ENCODE results near the gene TNFSF8. TPM values are rescaled to one million over a fixed set of nuclear protein-coding genes. Genes with fewer than 3 reads are reported as not detected.

TNFSF8 gene
- total and polyA plus RNA-seq, 11 donors, result 0.25 to 4.9 (median 0.74) TPM; not detected in 1

DNA sequence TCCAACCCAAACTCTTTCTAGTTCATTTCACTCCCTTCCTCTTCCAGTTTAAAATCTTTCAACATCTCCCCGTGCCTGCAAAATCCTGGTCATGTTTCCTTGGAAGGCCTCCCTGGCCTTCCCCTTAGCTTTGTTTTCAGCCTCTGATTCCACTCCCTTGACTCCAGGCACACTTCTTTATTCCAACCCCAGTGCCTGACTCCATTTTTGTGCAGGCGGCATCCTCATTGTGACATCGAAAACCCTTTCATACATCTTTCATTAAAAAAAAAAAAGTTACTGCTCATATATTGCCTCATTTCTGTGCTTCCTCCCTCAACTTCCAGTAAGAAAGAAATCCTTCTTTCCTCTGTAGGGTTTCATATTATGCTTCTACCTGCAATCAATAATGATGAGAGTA lies 7.1 kb upstream of the TNFSF8 start:
- ATAC-seq (no peak), DNase-seq (no peak)
- 74 to 88% (median 82%) methylated on average over 3 of the region's 3 CpGs for WGBS, 4 donors

DNA sequence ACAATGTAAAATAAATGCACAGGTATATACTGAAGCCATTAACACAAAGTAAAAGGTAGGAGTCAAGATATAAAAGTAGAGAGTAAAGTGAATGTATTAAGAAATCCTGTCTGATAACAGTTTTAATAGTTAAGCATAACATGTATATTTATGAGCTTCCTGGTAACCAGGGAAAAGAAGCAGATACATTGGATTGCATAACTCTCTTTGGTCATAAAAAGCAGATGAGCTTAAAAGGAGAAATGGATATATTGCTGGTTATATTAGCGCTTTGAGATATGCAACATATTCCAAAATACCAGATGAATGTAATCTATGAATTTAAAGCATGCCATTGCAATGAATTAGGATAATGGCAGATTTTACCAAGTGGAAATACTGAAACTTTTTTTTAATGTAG lies 6.2 kb upstream of the TNFSF8 start:
- no peak overlapping the region for H3K4me3 ChIP-seq
- H3K9me3 ChIP-seq, result peaks cover 0 to 2% (median 0%) of the 10 kb centered on the region in 12 donors
- ATAC-seq (no peak), DNase-seq (no peak)
- peaks cover 0 to 6% (median 0%) of the 10 kb centered on the region in 9 donors for H3K27me3 ChIP-seq
- TF ChIP-seq POLR2A (IDR thresholded peaks at IDR 0.05), result no peak
- TF ChIP-seq, protein P1, sequence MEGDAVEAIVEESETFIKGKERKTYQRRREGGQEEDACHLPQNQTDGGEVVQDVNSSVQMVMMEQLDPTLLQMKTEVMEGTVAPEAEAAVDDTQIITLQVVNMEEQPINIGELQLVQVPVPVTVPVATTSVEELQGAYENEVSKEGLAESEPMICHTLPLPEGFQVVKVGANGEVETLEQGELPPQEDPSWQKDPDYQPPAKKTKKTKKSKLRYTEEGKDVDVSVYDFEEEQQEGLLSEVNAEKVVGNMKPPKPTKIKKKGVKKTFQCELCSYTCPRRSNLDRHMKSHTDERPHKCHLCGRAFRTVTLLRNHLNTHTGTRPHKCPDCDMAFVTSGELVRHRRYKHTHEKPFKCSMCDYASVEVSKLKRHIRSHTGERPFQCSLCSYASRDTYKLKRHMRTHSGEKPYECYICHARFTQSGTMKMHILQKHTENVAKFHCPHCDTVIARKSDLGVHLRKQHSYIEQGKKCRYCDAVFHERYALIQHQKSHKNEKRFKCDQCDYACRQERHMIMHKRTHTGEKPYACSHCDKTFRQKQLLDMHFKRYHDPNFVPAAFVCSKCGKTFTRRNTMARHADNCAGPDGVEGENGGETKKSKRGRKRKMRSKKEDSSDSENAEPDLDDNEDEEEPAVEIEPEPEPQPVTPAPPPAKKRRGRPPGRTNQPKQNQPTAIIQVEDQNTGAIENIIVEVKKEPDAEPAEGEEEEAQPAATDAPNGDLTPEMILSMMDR (IDR thresholded peaks at IDR 0.05), result no peak
- H3K4me1 ChIP-seq, result peaks cover 0 to 25% (median 0%) of the 10 kb centered on the region in 12 donors
- H3K27ac ChIP-seq, result no peak overlapping the region
- H3K36me3 ChIP-seq, result no peaks in the 10 kb centered on the region
- 84 to 97% (median 88%) methylated on average over 1 of the region's 1 CpG for WGBS, 4 donors
- intact Hi-C loops (cut with DNase I), result no loop called here

More for the DNA sequence above, 7.1 kb upstream of the TNFSF8 start:
- H3K27ac ChIP-seq, result no peak overlapping the region
- H3K36me3 ChIP-seq, result no peaks in the 10 kb centered on the region
- no peak for TF ChIP-seq POLR2A (IDR thresholded peaks at IDR 0.05)
- TF ChIP-seq, protein P1 (IDR thresholded peaks at IDR 0.05), result no peak
- H3K4me1 ChIP-seq, result peaks cover 0 to 25% (median 0%) of the 10 kb centered on the region in 12 donors
- H3K4me3 ChIP-seq, result no peak overlapping the region
- no peaks in the 10 kb centered on the region for H3K27me3 ChIP-seq
- intact Hi-C loops (cut with DNase I), result no loop called here
- H3K9me3 ChIP-seq, result peaks cover 0 to 2% (median 0%) of the 10 kb centered on the region in 12 donors

DNA sequence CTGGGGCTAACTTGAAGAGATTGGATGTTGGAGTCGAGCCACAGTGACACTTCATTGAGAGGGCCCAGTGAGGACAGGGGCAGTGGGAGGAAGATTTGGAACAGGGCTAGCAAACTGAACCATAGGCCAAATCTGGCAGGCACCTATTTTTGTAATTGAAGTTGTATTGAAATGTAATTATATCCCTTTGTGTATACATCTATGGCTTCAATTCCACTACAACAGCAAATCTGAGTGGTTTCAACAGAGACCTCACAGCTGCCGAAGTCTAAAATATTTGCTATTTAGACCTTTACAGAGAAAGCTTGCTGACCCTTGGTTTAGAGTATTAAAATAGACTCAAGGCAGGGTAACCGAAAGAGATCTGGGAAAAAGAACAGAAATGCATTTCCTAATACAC lies 4.7 kb upstream of the TNFSF8 start:
- ATAC-seq (no peak), DNase-seq (no peak)
- H3K9me3 ChIP-seq, result no peaks in the 10 kb centered on the region
- H3K4me3 ChIP-seq, result no peak overlapping the region
- peaks cover 0 to 7% (median 0%) of the 10 kb centered on the region in 9 donors for H3K27me3 ChIP-seq
- 55 to 68% (median 63%) methylated on average over 3 of the region's 3 CpGs for WGBS, 4 donors
- no peak overlapping the region for H3K27ac ChIP-seq
- intact Hi-C loops (cut with DNase I), result no loop called here
- TF ChIP-seq POLR2A (IDR thresholded peaks at IDR 0.05), result no peak
- TF ChIP-seq, protein P1 (IDR thresholded peaks at IDR 0.05), result no peak
- no peaks in the 10 kb centered on the region for H3K36me3 ChIP-seq
- H3K4me1 ChIP-seq, result peaks cover 0 to 29% (median 0%) of the 10 kb centered on the region in 12 donors

DNA sequence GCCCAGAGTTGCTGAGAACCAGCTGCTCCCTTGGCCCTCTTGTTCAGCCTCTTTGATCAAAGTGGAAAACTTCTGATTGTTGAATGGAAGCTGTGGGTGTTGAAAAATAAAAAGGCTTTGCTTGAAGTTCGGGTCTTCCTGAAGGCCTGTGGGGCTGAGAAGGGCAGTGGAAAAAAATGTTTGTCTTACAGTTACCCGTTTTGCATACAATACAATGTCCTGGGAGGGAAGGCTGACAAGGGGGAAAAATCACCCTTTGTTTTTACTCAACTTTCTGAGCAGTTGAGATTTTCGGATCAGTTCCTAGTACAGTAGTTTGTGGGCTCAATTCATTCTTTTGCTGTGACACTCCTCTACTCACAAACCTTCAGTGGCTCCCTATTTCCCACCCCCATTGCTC lies 2.1 kb upstream of the TNFSF8 start:
- ATAC-seq, result no peak
- no peaks in the 10 kb centered on the region for H3K36me3 ChIP-seq
- DNase-seq, result no peak
- H3K27me3 ChIP-seq, result peaks cover 0 to 9% (median 0%) of the 10 kb centered on the region in 9 donors
- TF ChIP-seq, protein P1 (IDR thresholded peaks at IDR 0.05), result no peak
- TF ChIP-seq POLR2A (IDR thresholded peaks at IDR 0.05), result no peak
- H3K9me3 ChIP-seq, result no peaks in the 10 kb centered on the region
- intact Hi-C loops (cut with DNase I), result no loop called here
- peaks cover 0 to 21% (median 0%) of the 10 kb centered on the region in 12 donors for H3K4me1 ChIP-seq
- 56 to 64% (median 60%) methylated on average over 3 of the region's 3 CpGs for WGBS, 4 donors
- no peak overlapping the region for H3K27ac ChIP-seq
- no peak overlapping the region for H3K4me3 ChIP-seq

Measured in heart left ventricle (tissue), 16 donors.